IPS-20b (cell line): ENCODE results near the gene FOXP1.

Experiments
- H3K27ac ChIP-seq: one replicate; pipeline ENCODE4 v1.5.1; 2013; ENCODE audit warnings: low read length
- H3K27me3 ChIP-seq: 2 replicates; pipeline ENCODE4 v1.6.1; 2013; ENCODE audit warnings: mild to moderate bottlenecking, low read length, inconsistent platforms; ENCODE audit not compliant: insufficient read depth
- H3K36me3 ChIP-seq: 2 replicates; pipeline ENCODE4 v1.6.1; 2013; ENCODE audit warnings: low read depth, mild to moderate bottlenecking, inconsistent platforms, low read length, moderate library complexity; ENCODE audit not compliant: insufficient read depth
- H3K4me1 ChIP-seq: 2 replicates; pipeline ENCODE4 v1.6.1; 2013; ENCODE audit warnings: mild to moderate bottlenecking, control low read depth, inconsistent platforms, low read length, moderate library complexity; ENCODE audit not compliant: insufficient read depth
- H3K4me3 ChIP-seq: 2 replicates; pipeline ENCODE4 v1.5.1; 2013; ENCODE audit warnings: mild to moderate bottlenecking, low read length, inconsistent platforms
- H3K9ac ChIP-seq: 2 replicates; pipeline ENCODE4 v1.6.1; 2013; ENCODE audit warnings: low read depth, mild to moderate bottlenecking, inconsistent platforms, low read length, moderate library complexity
- H3K9me3 ChIP-seq: 2 replicates; pipeline ENCODE4 v1.6.1; 2013; ENCODE audit warnings: mild to moderate bottlenecking, low read depth, low read length, inconsistent platforms; ENCODE audit not compliant: insufficient read depth

The FOXP1 gene

GRCh38 chr3:71409352-71409751, 174.2 kb downstream of the FOXP1 start:
- Histone ChIP-seq H3K9me3 (no peaks in the 10 kb centered on the region), H3K27me3 (no peaks in the 10 kb centered on the region), H3K4me1 (peaks cover 8% of the 10 kb centered on the region), H3K36me3 (no peaks in the 10 kb centered on the region), H3K27ac (no peak overlapping the region), H3K4me3 (no peak overlapping the region), H3K9ac (no peak overlapping the region)

GRCh38 chr3:71408903-71409302, 174.6 kb downstream of the FOXP1 start:
- Histone ChIP-seq H3K27me3 (no peaks in the 10 kb centered on the region), H3K9ac (no peak overlapping the region), H3K27ac (no peak overlapping the region), H3K9me3 (no peaks in the 10 kb centered on the region), H3K4me1 (peaks cover 8% of the 10 kb centered on the region), H3K4me3 (no peak overlapping the region), H3K36me3 (no peaks in the 10 kb centered on the region)

GRCh38 chr3:71407823-71408222, 175.7 kb downstream of the FOXP1 start:
- H3K27me3 ChIP-seq, result no peaks in the 10 kb centered on the region
- H3K4me3 ChIP-seq, result no peak overlapping the region
- H3K36me3 ChIP-seq, result no peaks in the 10 kb centered on the region
- peaks cover 8% of the 10 kb centered on the region for H3K4me1 ChIP-seq
- no peak overlapping the region for H3K27ac ChIP-seq
- no peaks in the 10 kb centered on the region for H3K9me3 ChIP-seq
- 0 out of 2 replicates have a peak overlapping the region, but pooled peaks have one; percentile 2 for H3K9ac ChIP-seq

GRCh38 chr3:71406972-71407810, 176.3 kb downstream of the FOXP1 start:
- no peaks in the 10 kb centered on the region for H3K9me3 ChIP-seq
- H3K27ac ChIP-seq, result no peak overlapping the region
- peaks cover 8% of the 10 kb centered on the region for H3K4me1 ChIP-seq
- no peak overlapping the region for H3K4me3 ChIP-seq
- no peaks in the 10 kb centered on the region for H3K27me3 ChIP-seq
- H3K9ac ChIP-seq, result no peak overlapping the region
- no peaks in the 10 kb centered on the region for H3K36me3 ChIP-seq

GRCh38 chr3:71402911-71403310, 180.6 kb downstream of the FOXP1 start:
- no peaks in the 10 kb centered on the region for H3K27me3 ChIP-seq
- no peaks in the 10 kb centered on the region for H3K36me3 ChIP-seq
- no peak overlapping the region for H3K9ac ChIP-seq
- H3K4me1 ChIP-seq, result peaks cover 7% of the 10 kb centered on the region
- H3K4me3 ChIP-seq, result no peak overlapping the region
- no peaks in the 10 kb centered on the region for H3K9me3 ChIP-seq
- H3K27ac ChIP-seq, result no peak overlapping the region

- H3K4me3 ChIP-seq, result no peak overlapping the region
- no peak overlapping the region for H3K27ac ChIP-seq
- H3K4me1 ChIP-seq, result 0 out of 2 replicates have a peak, but pooled peaks cover 3% of the 10 kb centered on the region
- H3K36me3 ChIP-seq, result no peaks in the 10 kb centered on the region
- H3K9ac ChIP-seq, result no peak overlapping the region
- H3K9me3 ChIP-seq, result no peaks in the 10 kb centered on the region
- H3K27me3 ChIP-seq, result no peaks in the 10 kb centered on the region
Observed at GRCh38 chr3:71402280-71402679, 181.2 kb downstream of the FOXP1 start.

GRCh38 chr3:71401695-71402231, 181.8 kb downstream of the FOXP1 start:
- 0 out of 2 replicates have a peak, but pooled peaks cover 3% of the 10 kb centered on the region for H3K4me1 ChIP-seq
- H3K9me3 ChIP-seq, result no peaks in the 10 kb centered on the region
- no peak overlapping the region for H3K27ac ChIP-seq
- H3K27me3 ChIP-seq, result no peaks in the 10 kb centered on the region
- no peak overlapping the region for H3K9ac ChIP-seq
- no peaks in the 10 kb centered on the region for H3K36me3 ChIP-seq
- no peak overlapping the region for H3K4me3 ChIP-seq

- H3K4me1 ChIP-seq, result 0 out of 2 replicates have a peak, but pooled peaks cover 3% of the 10 kb centered on the region
- H3K4me3 ChIP-seq, result no peak overlapping the region
- no peak overlapping the region for H3K27ac ChIP-seq
- no peaks in the 10 kb centered on the region for H3K27me3 ChIP-seq
- H3K36me3 ChIP-seq, result no peaks in the 10 kb centered on the region
- H3K9me3 ChIP-seq, result no peaks in the 10 kb centered on the region
- no peak overlapping the region for H3K9ac ChIP-seq
Observed at GRCh38 chr3:71400986-71401451, 182.5 kb downstream of the FOXP1 start.

GRCh38 chr3:71399478-71399877, 184.1 kb downstream of the FOXP1 start:
- Histone ChIP-seq H3K4me3 (no peak overlapping the region), H3K36me3 (no peaks in the 10 kb centered on the region), H3K9ac (no peak overlapping the region), H3K9me3 (no peaks in the 10 kb centered on the region), H3K4me1 (0 out of 2 replicates have a peak, but pooled peaks cover 3% of the 10 kb centered on the region), H3K27ac (no peak overlapping the region), H3K27me3 (no peaks in the 10 kb centered on the region)

- no peaks in the 10 kb centered on the region for H3K36me3 ChIP-seq
- H3K27me3 ChIP-seq, result no peaks in the 10 kb centered on the region
- H3K4me3 ChIP-seq, result no peak overlapping the region
- 0 out of 2 replicates have a peak, but pooled peaks cover 3% of the 10 kb centered on the region for H3K4me1 ChIP-seq
- H3K9ac ChIP-seq, result no peak overlapping the region
- no peaks in the 10 kb centered on the region for H3K9me3 ChIP-seq
- H3K27ac ChIP-seq, result no peak overlapping the region
Observed at GRCh38 chr3:71398157-71398836, 185.2 kb downstream of the FOXP1 start.

- no peak overlapping the region for H3K9ac ChIP-seq
- no peaks in the 10 kb centered on the region for H3K36me3 ChIP-seq
- no peaks in the 10 kb centered on the region for H3K27me3 ChIP-seq
- H3K9me3 ChIP-seq, result no peaks in the 10 kb centered on the region
- no peak overlapping the region for H3K27ac ChIP-seq
- H3K4me1 ChIP-seq, result 0 out of 2 replicates have a peak, but pooled peaks cover 3% of the 10 kb centered on the region
- no peak overlapping the region for H3K4me3 ChIP-seq
Observed at GRCh38 chr3:71397726-71398125, 185.8 kb downstream of the FOXP1 start.
